SHP77 (cell line): ENCODE measurements around the gene SEC61A2.
"Not testable (repeated sequence)": the region's sequence is repeated elsewhere in the genome, so short reads cannot be mapped to it uniquely, and the experiment has no call there.

Experiments used
- DNase-seq, 2 experiments: peaks; one replicate each; lab custom pipeline; 2025; lab: John Stamatoyannopoulos, UW

SEC61A2 gene

DNA sequence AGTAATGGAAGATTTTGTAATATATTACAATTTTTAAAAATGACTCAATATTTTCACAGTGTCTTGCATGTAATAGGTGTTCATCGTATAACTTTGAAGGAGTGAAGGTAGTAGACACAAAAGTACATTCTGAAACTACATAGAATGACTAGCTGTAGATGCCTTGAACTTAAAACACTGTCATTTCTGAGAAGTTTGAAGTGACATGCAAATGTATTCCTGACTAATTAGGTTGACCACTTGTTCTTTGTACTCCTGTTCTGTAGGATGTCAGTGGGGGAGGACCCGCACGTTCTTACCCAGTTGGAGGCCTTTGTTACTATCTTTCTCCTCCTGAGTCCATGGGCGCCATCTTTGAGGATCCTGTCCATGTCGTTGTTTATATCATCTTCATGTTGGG is 31.2 kb downstream of the SEC61A2 start:
- no peak for DNase-seq

DNA sequence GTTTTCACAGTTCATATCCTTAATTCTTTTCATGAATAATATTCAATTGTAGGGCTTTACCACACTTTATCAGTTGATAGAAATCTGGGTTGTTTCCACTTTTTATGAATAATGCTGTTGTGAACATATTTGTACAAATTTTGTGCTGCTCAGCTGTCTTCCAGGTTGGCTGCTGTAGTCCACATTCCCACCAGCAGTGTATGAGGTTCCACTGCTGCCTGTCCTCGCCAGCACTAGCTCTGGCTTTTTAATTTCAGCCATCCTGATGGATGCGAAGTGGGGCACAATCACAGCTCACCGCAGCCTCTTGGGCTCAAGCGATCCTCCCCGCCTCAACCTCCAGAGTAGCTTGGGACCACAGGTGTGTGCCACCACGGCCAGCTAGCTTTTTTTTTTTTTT is 33.5 kb downstream of the SEC61A2 start:
- DNase-seq = no peak

DNA sequence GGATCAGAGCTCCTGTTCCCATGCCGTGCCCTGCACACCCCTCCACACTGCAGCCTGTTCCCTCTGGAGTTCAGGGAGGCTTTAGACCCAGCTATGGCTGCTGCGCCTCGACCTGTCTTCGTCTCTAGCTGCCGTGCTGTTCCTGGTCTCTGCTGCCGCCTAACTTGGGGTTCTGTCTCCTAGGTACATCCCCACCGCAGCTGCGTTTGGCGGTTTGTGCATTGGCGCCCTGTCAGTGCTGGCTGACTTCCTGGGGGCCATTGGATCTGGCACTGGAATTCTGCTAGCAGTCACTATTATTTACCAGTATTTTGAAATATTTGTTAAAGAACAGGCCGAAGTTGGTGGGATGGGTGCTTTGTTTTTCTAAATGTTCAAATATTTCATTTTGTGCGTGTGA is 34.6 kb downstream of the SEC61A2 start:
- no peak for DNase-seq

DNA sequence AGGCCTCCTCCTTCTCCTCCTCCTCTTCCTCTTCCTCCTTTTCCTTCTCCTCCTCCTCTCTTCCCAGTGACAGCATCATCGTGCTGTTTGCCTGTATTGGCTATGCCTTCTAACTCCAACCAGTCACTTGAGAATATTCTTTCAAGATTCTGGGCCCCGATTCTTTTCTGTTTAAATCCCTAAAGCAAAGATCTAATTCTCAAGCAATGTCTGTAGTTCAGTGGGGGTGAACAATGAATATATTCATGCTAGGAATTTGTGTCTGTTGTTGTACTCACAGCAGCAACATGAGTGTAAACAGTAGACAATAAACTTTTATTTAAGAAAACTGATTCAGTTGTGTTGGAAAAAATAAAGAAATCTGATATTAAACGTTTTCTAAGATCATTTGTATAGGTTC is 35.6 kb downstream of the SEC61A2 start:
- DNase-seq = no peak

DNA sequence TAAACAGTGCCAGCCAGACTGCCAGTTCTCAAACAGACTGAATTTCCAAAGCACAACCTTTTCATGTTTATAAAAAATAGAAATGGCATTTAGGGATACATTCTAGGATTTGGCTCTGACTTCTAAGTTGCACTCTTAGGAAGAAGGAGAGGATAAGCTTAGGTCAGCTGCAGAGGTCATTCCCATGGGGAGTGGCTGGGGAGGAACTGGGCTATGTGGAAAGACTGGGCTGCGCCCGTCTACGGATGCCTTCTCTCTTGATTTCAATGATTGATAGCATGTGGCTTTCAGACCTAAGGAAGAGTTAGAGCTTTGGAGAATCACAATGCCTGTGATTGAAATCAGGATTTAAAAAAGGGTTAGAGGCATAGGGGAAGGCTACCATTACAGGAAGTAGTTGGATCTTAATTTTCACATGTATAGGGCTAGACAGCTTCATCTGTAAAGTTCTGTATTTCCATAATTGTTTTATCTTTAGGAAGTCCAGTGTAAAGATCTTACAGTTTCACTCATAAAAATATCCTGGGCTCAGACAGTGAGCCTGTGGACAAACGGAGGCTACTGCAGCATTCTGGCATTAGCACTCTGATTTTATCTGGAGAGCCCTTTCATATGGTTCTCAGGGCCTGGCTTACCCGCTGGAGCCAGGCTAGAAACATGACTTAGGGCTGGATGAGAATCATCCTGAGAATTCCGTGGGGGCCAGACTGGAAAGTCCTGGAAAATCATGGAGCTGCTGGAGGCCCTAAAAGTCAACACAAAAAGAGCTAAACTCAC is 36.7 kb downstream of the SEC61A2 start:
- no peak for DNase-seq

DNA sequence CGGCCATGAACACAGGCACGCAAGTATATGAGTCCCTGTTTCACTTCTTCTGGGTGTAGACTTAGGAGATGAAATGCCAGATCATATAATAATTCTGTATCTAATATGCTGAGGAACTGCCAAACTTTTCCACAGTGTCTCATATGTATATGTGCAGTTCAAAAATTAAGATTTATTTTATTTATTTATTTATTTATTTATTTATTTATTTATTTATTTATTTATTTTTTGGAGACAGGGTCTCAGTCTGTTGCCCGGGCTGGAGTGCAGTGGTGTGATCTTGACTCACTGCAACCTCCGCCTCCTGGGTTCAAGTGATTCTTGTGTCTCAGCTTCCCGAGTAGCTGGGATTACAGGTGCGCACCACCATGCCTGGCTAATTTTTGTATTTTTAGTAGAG is 42.0 kb downstream of the SEC61A2 start:
- not testable (repeated sequence) for DNase-seq

DNA sequence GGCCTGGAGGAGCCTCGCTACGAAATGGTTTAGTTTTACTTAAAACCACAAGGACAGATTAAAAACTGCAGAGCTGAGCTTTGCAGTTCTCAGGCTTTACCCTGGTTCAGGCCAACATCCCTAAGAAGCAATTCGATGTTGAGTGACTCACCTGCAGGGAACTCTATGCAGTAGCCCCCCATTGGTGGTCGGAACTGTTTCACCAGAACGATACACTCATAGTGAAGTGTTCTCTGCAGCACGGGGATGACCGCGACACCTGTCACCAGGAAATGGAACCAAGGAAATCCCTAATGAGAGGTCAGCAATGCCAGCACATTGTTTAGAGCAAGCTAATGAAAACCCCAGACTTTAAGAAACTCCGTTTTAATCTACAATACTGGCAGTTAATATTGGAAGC is 48.2 kb downstream of the SEC61A2 start:
- no peak for DNase-seq

DNA sequence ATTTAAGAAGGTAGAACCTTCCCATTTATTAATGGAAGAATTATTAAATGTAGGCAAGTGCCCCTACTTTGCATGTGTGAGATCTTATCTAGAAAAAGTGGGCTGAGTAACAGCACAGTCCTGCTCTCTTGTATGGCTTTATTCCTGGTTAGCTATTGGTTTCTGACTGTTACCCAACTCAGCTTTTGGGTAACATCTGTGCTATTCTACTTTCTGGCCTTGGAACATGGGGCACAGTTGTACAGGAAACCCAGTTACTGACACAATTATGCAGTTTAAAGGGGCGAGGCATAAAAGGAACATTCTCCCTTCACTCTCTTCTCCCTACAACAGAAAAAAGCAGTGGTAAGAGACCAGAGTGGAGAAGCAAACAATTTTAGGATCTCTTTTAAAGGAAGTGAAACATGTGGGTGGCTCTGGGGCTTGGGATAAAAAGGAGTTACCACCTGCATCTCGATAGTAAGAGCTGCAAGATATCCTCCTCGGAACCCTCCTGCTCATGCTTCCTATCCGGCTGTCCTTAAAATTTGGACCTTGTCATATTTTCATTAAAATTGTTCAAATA is 50.2 kb downstream of the SEC61A2 start:
- DNase-seq = no peak

DNA sequence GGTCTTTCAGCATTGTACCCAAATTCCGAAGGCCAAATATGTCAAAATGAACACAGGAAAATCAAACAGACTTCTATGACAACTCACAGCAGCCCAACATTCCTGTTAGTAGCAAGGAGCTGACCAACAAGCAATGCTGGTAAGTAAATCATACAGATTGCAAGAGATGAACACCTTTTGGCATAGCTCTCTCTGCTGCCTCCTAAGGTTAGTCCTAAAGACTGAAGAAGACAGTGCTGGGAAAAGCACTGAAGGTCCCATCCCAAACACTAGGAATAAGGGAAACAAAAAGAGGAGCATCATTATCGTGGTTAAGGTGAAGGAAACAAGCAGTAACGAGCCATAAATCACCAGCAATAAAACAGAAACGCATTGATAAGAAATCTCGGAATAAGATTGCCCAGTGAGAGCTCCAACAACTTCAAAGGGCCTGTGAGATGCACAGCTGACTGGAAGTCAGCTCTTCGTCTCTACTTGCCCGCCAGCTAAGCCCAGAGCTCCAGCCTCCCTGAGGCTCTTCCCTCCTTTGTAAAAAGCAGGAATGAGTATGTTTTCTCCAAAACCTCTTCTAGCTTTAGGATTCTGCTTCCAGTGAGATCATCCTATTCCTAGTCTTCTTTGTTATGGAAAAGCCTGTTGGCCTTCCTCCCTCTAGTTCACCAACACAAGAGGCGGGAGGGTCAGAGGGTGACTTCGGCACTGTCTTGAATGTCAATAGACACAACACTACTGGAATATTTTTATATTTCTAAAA is 50.9 kb downstream of the SEC61A2 start:
- no peak for DNase-seq

DNA sequence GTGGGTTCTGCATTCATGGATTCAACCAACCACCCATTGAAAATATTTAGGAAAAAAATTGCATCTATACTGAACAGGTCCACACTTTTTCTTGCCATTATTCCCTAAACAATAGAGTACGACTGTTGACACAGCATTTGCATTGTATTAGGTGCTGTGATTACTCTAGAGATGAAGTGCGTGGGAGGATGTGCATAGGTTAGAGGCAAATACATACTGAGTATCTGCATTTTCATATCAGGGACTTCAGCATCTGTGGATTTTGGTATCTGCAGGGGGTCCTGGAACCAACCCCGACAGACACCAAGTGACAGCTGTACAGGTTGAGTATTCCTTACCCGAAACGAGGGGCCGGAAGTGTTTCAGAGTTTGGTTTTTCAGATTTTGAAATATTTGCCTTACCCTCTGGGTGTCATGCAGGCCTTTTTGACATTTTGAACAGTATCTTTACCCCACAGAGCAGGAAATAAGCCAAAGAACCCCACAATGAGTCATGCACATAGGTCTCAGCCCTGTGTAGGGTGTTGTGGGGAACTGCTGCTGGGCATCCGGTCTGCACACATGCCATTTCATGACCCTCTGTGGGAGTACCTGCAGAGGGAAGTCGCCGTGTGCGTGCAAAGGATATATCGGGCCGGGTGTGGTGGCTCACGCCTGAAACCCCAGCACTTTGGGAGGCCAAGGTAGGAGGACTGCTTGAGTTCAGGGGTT is 51.7 kb downstream of the SEC61A2 start:
- DNase-seq = no peak

DNA sequence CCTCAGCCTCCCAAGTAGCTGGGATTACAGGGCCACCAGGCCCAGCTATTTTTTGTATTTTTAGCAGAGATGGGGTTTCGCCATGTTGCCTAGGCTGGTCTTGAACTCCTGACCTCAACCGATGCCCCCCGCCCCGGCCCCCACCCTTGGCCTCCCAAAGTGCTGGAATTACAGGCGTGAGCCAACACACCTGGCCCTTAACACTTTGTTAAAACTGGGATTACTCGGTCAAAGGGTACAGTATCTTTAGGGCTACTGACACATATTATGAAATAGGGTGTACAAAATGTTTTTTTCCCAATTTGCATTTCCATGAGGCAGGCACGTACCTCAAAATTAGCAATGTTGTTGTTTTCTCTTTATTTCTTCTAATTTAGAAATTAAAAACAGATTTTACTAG is 54.7 kb downstream of the SEC61A2 start:
- no peak for DNase-seq

DNA sequence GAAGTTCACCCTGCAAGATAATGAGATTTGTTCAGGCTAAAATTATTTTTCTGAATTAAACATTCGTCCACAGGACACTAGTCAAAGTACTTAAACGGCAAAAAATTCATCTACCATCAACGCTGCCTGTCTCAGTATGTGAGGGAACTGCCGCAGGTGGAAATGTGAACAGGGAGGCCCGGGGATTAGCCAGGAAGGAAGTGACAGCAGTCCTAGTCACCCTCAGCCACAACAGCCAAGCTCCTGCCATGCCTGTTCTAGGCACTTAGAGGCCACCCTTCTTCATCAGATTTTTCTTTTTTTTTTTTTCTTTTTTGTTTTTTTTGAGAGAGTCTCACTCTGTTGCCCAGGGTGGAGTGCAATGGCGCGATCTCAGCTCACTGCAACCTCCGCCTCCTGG is 56.8 kb downstream of the SEC61A2 start:
- no peak for DNase-seq

DNA sequence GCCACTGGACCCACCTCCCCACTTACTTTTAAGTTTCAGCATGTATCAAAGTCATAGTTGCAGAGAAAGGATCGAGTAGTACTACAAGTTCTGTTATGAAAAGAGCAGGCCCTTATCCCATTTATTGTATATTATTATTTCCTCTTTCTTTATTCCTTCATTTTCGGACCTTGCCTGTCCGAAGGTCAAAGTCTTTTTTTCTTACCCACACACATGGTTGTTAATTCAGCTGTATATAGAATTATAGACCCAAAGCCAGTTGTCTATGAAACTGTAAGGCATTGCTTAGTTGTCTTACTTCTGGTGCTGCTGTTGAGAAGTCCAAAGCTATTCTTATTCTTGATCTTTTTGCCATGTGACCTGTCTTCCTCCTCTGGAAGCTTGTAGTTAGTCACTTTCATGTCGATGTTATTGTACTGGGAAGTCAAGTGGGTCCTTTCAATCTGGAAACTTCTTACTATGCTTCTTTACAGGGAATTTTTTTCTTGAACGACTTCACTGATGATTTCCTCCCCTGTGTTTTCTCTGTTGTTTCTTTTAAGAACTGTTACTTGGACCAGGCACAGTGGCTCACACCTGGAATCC is 57.9 kb downstream of the SEC61A2 start:
- no peak for DNase-seq

DNA sequence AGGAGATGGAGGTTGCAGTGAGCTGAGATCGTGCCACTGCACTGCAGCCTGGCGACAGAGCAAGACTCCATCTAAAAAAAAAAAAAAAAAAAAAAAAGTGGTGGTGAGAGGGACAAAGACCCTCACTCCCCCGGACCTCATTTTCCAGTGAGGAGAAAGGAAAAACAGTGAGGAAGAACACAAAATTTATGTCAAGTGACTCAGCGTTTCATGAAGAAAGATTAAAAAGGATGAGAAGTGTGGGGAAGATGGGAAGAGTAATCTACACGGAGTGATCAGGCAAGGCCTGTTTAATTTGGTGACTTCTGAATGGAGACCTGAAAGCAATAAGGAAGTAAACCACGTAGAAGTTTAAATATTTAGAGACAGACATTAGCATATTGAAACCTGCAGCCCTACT is 59.2 kb downstream of the SEC61A2 start:
- no peak for DNase-seq

DNA sequence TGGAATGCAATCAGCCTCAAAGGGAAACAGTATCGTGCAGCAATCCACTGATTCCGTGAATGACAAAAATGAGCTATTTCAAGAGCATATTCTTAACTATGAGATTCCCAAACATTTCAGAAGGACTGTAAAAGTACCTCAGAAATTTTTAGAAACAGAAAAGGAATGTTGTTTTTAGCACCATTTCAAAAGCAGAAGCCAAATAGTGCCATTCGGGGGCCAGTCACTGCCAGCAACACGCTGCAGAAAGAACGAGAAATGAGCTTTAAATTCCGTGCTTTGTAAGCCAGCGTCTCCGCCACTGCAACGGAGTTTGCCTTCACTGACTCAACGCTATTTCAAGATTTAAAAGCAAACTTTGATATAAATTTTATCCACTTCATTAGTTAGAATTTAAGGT is 59.9 kb downstream of the SEC61A2 start:
- no peak for DNase-seq

DNA sequence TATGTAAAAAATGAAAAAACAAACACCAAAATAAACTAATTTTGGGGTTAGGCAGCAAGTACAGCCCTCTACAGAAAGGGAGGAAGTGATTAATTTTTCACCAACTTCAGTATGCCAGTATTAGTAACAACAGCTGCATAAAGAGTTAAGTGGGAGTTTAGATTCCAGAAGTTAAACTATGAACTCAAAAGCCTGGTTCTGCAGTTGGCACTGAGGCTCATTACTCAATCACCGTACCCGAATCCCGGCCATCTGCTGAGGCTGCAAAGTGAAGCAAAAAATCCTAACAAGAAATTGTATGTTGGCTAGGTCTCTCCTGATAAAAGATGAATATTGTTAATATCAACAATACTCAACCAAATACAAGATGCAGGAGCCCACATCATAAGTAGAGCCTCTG is 62.2 kb downstream of the SEC61A2 start:
- DNase-seq = no peak

DNA sequence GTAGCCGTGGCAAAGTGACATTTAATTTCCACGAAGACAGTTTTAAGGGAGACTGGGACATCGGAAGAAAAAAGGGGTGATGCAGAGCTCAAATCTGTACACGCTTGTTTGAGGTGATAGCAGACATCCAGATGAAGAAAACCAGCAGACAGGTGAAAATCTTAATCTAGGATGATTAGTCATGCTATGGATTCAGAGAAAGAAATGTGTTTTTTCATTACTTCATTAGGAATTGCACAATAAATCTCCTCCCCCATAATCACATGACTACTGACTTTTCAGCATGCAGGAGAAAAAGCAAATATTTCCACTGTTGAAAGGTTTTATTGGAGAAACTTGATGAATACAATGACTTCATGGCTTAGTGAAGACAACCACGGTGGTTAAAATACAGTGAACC is 63.7 kb downstream of the SEC61A2 start:
- no peak for DNase-seq

DNA sequence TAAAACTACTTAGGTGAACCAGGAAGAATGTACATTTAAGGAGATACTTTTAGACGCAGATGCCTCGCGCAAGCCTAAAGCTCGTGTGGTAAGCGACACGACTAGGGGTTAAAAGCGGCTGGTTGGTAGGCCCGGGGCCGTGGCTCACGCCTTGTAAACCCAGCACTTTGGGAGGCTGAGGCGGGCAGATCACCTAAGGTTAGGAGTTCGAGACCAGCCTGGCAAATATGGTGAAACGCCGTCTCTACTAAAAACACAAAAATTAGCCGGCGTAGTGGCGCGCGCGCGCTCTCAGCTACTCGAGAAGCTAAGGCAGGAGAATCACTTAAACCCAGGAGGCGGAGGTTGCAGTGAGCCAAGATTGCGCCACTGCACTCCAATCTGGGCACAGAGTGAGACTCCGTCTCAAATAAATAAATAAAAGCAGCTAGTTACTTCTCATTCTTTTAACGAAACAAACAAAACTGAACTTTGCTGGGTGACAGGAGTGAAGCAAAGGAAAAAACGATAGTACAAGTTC is 65.3 kb downstream of the SEC61A2 start:
- no peak for DNase-seq

DNA sequence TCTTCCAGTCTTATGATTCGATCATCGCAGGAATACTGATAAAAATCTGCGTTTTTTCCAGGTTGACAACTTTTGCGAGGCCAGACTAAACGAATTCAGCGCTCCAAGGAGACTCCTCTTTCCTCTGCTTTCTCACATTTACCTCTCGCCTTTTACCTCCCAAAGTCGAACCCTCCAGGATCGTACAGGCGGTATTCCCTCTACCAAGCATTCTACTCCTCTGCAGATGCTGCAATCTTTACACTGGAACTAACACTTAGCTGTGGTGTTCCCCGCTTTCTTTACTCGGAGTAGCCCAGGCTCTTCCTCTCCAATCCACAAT is 65.8 kb downstream of the SEC61A2 start:
- no peak for DNase-seq

DNA sequence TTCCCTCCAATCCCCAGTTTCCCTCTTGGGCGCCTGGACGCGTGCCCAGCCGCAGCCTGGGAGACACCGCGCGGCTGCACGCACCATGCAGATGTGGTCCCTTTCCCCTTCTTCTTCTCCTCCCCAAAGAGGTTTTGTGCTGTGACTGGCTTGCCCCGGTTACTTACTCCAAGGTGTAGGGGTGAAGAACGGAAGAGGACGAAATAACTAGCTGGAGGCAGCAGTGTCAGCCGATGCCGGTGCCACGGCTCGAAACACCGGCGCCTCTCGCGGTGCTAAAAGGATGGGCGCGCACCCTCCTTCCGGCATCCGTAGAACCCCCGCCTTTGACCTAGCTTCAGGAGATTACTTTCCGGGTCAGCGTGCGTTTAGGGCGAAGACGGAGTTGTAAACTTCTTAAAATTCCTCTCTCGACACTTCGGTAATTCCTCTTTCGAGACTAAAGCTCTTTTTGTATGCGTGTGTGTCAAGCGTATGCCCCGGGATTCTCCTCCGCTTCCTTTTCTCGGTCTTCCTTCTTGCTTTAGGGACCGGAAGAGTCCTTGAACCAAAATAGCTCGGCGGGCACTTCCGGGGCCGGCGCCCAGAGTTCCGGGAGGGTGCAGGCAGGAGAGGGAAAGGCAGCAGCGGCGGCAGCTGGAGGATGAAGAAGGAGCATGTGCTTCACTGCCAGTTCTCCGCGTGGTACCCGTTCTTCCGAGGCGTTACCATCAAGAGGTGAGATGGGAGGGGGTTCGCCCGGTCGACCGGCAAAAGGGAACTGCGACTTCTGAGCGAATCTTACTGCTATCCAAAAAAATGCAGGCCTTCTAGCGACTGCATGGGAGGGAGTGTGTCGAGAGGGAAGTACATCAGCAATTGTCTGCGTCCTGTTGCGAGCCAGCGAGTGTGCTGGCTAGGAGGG is 66.4 kb downstream of the SEC61A2 start, which contains the start of the genes CDC123 and NUDT5:
TSS of gene CDC123 (plus strand) at position 586 of the 904 bp plus-strand sequence. CDS start at position 644, 58 bp downstream.
TSS of gene NUDT5 (minus strand) at position 289 of the 904 bp plus-strand sequence. CDS start 9,600 bp downstream, outside the sequence.
- DNase-seq = peak; percentile 91
